GM12891 (cell line): Measurements from ENCODE around the gene ZNF501. TPM values are rescaled to one million over a fixed set of nuclear protein-coding genes. Genes with fewer than 3 reads are reported as not detected.

ENCODE experiments used
- DNase-seq: peaks from one replicate; pipeline ENCODE4 v3.0.0; 2011; ENCODE audit warnings: low spot score; ENCODE audit not compliant: insufficient read length
- FAIRE-seq: peaks from 2 replicates; lab custom pipeline; 2011; peaks lifted over from hg19 to GRCh38; lab: Jason Lieb, UNC
- PAX5 ChIP-seq: IDR thresholded peaks from 2 replicates; pipeline ENCODE4 v1.6.1; 2011; ENCODE audit warnings: low read length, moderate library complexity, mild to moderate bottlenecking; ENCODE audit not compliant: insufficient read depth, severe bottlenecking
- POLR2A ChIP-seq: IDR thresholded peaks from 2 replicates; pipeline ENCODE4 v1.6.1; 2011; ENCODE audit warnings: low read depth, low read length, control low read depth
- POLR2AphosphoS5 ChIP-seq: IDR thresholded peaks from 2 replicates; pipeline ENCODE4 v1.6.1; 2011; ENCODE audit warnings: low read depth, low read length, control low read depth
- POU2F2 ChIP-seq: IDR thresholded peaks from 2 replicates; pipeline ENCODE4 v1.6.1; 2011; ENCODE audit warnings: low read depth, mild to moderate bottlenecking, control low read depth, low read length, moderate library complexity
- SPI1 ChIP-seq: IDR thresholded peaks from 2 replicates; pipeline ENCODE4 v1.6.1; 2011; ENCODE audit warnings: low read depth, low read length, control low read depth
- TAF1 ChIP-seq: IDR thresholded peaks from 2 replicates; pipeline ENCODE4 v1.6.1; 2011; ENCODE audit warnings: low read depth, low read length, control low read depth
- polyA plus RNA-seq: library from polyadenylated mRNA; unstranded; fragments of >200 nt; gene quantifications from one replicate; pipeline ENCODE4 v1.2.1, GENCODE V29; 2012; ENCODE audit warnings: low read depth, missing spikeins, inconsistent platforms; ENCODE audit not compliant: missing spikeins

ZNF501 gene
- polyA plus RNA-seq: 1.2 TPM

GRCh38 chr3:44729384-44729910, at the start of gene ZNF501:
TSS of gene ZNF501 (plus strand) at chr3:44729635. CDS start at chr3:44734422, 4,787 bp downstream.
- DNase-seq: peak; percentile 75
- FAIRE-seq: peak; percentile 96

GRCh38 chr3:44680921-44681455, 48.4 kb upstream of the ZNF501 start:
- no peak for DNase-seq
- FAIRE-seq: no peak
- TF ChIP-seq POLR2AphosphoS5 (no peak), POU2F2 (no peak)

More at GRCh38 chr3:44729384-44729910, at the start of gene ZNF501:
- peak; percentile 57; the same call in 1 of the 2 replicates for TF ChIP-seq POLR2A
- TF ChIP-seq POLR2AphosphoS5: 0 out of 2 replicates have a peak, but pooled peaks have one; percentile 39
- 0 out of 2 replicates have a peak, but pooled peaks have one; percentile 50 for TF ChIP-seq TAF1
- TF ChIP-seq SPI1: 0 out of 2 replicates have a peak, but pooled peaks have one; percentile 13
- TF ChIP-seq POU2F2: no peak
- no peak for TF ChIP-seq PAX5

GRCh38 chr3:44682182-44682896, 47.1 kb upstream of the ZNF501 start:
- TF ChIP-seq SPI1 (no peak), POU2F2 (no peak), PAX5 (no peak), POLR2A (no peak), POLR2AphosphoS5 (no peak), TAF1 (no peak)
- FAIRE-seq (no peak), DNase-seq (no peak)

GRCh38 chr3:44685128-44685800, 44.2 kb upstream of the ZNF501 start:
- TF ChIP-seq SPI1 (no peak), TAF1 (no peak), PAX5 (no peak), POU2F2 (no peak), POLR2AphosphoS5 (no peak), POLR2A (no peak)
- FAIRE-seq (peak; percentile 80), DNase-seq (peak; percentile 65)

GRCh38 chr3:44687898-44688297, 41.5 kb upstream of the ZNF501 start:
- no peak for FAIRE-seq
- TF ChIP-seq PAX5 (no peak), POLR2AphosphoS5 (no peak), SPI1 (no peak), POLR2A (no peak), POU2F2 (no peak), TAF1 (no peak)

GRCh38 chr3:44712455-44713075, 16.9 kb upstream of the ZNF501 start, which contains the start of gene ZNF502:
TSS of gene ZNF502 (plus strand) at chr3:44712660. CDS start at chr3:44720262, 7,602 bp downstream.
- peak; percentile 77 for FAIRE-seq
- TF ChIP-seq POLR2AphosphoS5: no peak
- TF ChIP-seq TAF1: peak; percentile 65; the same call in 1 of the 2 replicates
- 0 out of 2 replicates have a peak, but pooled peaks have one; percentile 29 for TF ChIP-seq POLR2A
- no peak for TF ChIP-seq POU2F2
- peak; percentile 41 for DNase-seq

More at GRCh38 chr3:44687898-44688297, 41.5 kb upstream of the ZNF501 start:
- no peak for DNase-seq

GRCh38 chr3:44721231-44722102, 8.0 kb upstream of the ZNF501 start:
- DNase-seq: no peak
- no peak for TF ChIP-seq POU2F2
- FAIRE-seq: no peak

- DNase-seq (no peak), FAIRE-seq (no peak)
- no peak for TF ChIP-seq POLR2AphosphoS5
- no peak for TF ChIP-seq PAX5
- no peak for TF ChIP-seq POU2F2
- TF ChIP-seq TAF1: no peak
- no peak for TF ChIP-seq SPI1
- no peak for TF ChIP-seq POLR2A
Measured at GRCh38 chr3:44722103-44722401, 7.4 kb upstream of the ZNF501 start.
